Keratinocyte (primary cell): ENCODE data around the gene DGKQ. TPM values are rescaled to one million over a fixed set of nuclear protein-coding genes. Genes with fewer than 3 reads are reported as not detected.

Experiments
- DNase-seq: peaks from one replicate; pipeline ENCODE4 v3.0.0-alpha.2; 2011; ENCODE audit warnings: low read depth, missing footprints, low spot score
- FAIRE-seq: peaks from 2 replicates; lab custom pipeline; 2011; peaks lifted over from hg19 to GRCh38; lab: Jason Lieb, UNC
- H2AFZ ChIP-seq: 2 replicates; pipeline ENCODE4 v1.6.0; 2012; ENCODE audit warnings: low read length, control low read depth, inconsistent platforms; ENCODE audit not compliant: control insufficient read depth
- H3K27ac ChIP-seq: 2 replicates; pipeline ENCODE4 v1.5.1; 2011; ENCODE audit warnings: low read length; ENCODE audit not compliant: control insufficient read depth, insufficient read depth
- H3K27me3 ChIP-seq: 3 replicates; pipeline ENCODE4 v1.6.0; 2011; ENCODE audit warnings: low read length; ENCODE audit not compliant: control insufficient read depth, insufficient read depth; ENCODE audit errors: extremely low read depth
- H3K36me3 ChIP-seq, 2 experiments: 2 replicates in 1 of 2; 3 replicates in 1 of 2; pipeline ENCODE4 v1.5.1; 2011; ENCODE audit warnings: low read length in 2 of 2, mild to moderate bottlenecking in 1 of 2; ENCODE audit not compliant: control insufficient read depth in 2 of 2, insufficient read depth in 2 of 2; ENCODE audit errors: extremely low read depth in 1 of 2
- H3K4me1 ChIP-seq: 3 replicates; pipeline ENCODE4 v1.5.1; 2011; ENCODE audit warnings: low read length; ENCODE audit not compliant: control insufficient read depth, insufficient read depth; ENCODE audit errors: extremely low read depth
- H3K4me2 ChIP-seq: 3 replicates; pipeline ENCODE4 v1.6.0; 2011; ENCODE audit warnings: low read depth, low read length; ENCODE audit not compliant: control insufficient read depth, insufficient read depth; ENCODE audit errors: extremely low read depth
- H3K4me3 ChIP-seq, 3 experiments: fragments of 200-600 bp in 1 of 3; sonication (generic) in 1 of 3; 2 replicates in 2 of 3; 3 replicates in 1 of 3; pipeline ENCODE4 v1.5.1; 2011 to 2016; ENCODE audit warnings: low read length in 3 of 3, mild to moderate bottlenecking in 3 of 3, control low read depth in 2 of 3, inconsistent platforms in 1 of 3, low read depth in 1 of 3, mixed read lengths in 1 of 3, mixed run types in 1 of 3, moderate library complexity in 1 of 3; ENCODE audit not compliant: control insufficient read depth in 2 of 3, insufficient read depth in 2 of 3; ENCODE audit errors: extremely low read depth in 1 of 3
- H3K79me2 ChIP-seq: 2 replicates; pipeline ENCODE4 v1.6.0; 2012; ENCODE audit warnings: low read length; ENCODE audit not compliant: control insufficient read depth, insufficient read depth
- H3K9ac ChIP-seq: 3 replicates; pipeline ENCODE4 v1.6.0; 2011; ENCODE audit warnings: low read length; ENCODE audit not compliant: control insufficient read depth, insufficient read depth; ENCODE audit errors: extremely low read depth
- H3K9me1 ChIP-seq: 3 replicates; pipeline ENCODE4 v1.6.0; 2011; ENCODE audit warnings: low read length; ENCODE audit not compliant: control insufficient read depth, insufficient read depth; ENCODE audit errors: extremely low read depth
- H3K9me3 ChIP-seq: 2 replicates; pipeline ENCODE4 v1.5.1; 2012; ENCODE audit warnings: low read depth, low read length; ENCODE audit not compliant: control insufficient read depth
- H4K20me1 ChIP-seq: 3 replicates; pipeline ENCODE4 v1.6.0; 2011; ENCODE audit warnings: low read length; ENCODE audit not compliant: control insufficient read depth, insufficient read depth; ENCODE audit errors: extremely low read depth
- CTCF ChIP-seq, 3 experiments: IDR thresholded peaks in 1 of 3; conservative IDR thresholded peaks in 1 of 3; optimal IDR thresholded peaks in 1 of 3; 2 replicates in 2 of 3; 3 replicates in 1 of 3; pipeline versions ENCODE3 to v1.5.1; 2011; ENCODE audit warnings: low read length in 3 of 3, mild to moderate bottlenecking in 3 of 3, moderate library complexity in 2 of 3, control low read depth in 1 of 3, inconsistent platforms in 1 of 3; ENCODE audit not compliant: insufficient read depth in 2 of 3; ENCODE audit errors: extremely low read depth in 1 of 3
- EZH2 ChIP-seq: IDR thresholded peaks from one replicate; pipeline ENCODE4 v1.6.1; 2012; ENCODE audit warnings: inconsistent platforms, mild to moderate bottlenecking, low read length, moderate library complexity
- dilution Hi-C: fragments of 300-500 bp; cut with MboI; formaldehyde crosslinking; loops from one replicate; pipeline ENCODE4 v1.7.0; 2020; ENCODE audit warnings: low sequenced_read_pairs; ENCODE audit not compliant: extremely low pct_ligation_motif_present
- polyA plus RNA-seq, 5 experiments: library from polyadenylated mRNA; depleted of rRNA in 3 of 5; stranded (reverse) in 3 of 5; stranded (forward) in 1 of 5; unstranded in 1 of 5; fragments of >200 nt; gene quantifications; 1 replicate in 1 of 5; 2 replicates in 3 of 5; 3 replicates in 1 of 5; pipeline versions ENCODE4 v1.2.1 to v1.2.3, GENCODE V29; 2011 to 2012; ENCODE audit warnings: missing spikeins in 2 of 5, low read depth in 1 of 5, low replicate concordance in 1 of 5

DGKQ gene
- polyA plus RNA-seq, 1 donor (not counting 4 experiments of a cell fraction or from before 2014, with no cell fraction given), result 5.3 TPM

GRCh38 chr4:998096-998691 is 24.8 kb upstream of the DGKQ start:
- Histone ChIP-seq H3K4me3 (no peak overlapping the region), H3K79me2 (no peaks in the 10 kb centered on the region), H3K9me1 (no peaks in the 10 kb centered on the region), H3K27ac (no peak overlapping the region), H3K4me1 (no peaks in the 10 kb centered on the region), H3K9me3 (no peaks in the 10 kb centered on the region), H2AFZ (no peak overlapping the region), H3K4me2 (no peak overlapping the region), H3K9ac (no peak overlapping the region), H3K27me3 (peaks cover 69% of the 10 kb centered on the region), H4K20me1 (no peaks in the 10 kb centered on the region), H3K36me3 (no peaks in the 10 kb centered on the region)
- no peak for FAIRE-seq
- DNase-seq, result no peak
- TF ChIP-seq CTCF (optimal IDR thresholded peaks at IDR 0.05 in 1 of 3, IDR thresholded peaks at IDR 0.05 in 1 of 3, conservative IDR thresholded peaks at IDR 0.05 in 1 of 3; ENCODE audit: extremely low read depth in 1 of 3, insufficient read depth in 2 of 3, low read length in 3 of 3) (no peak), EZH2 (peak; percentile 14)
- dilution Hi-C loops, result no loop called here

GRCh38 chr4:997375-998071 is 24.2 kb upstream of the DGKQ start:
- Histone ChIP-seq H3K27ac (no peak overlapping the region), H3K4me1 (no peaks in the 10 kb centered on the region), H3K4me3 (no peak overlapping the region), H3K27me3 (peaks cover 64% of the 10 kb centered on the region), H3K36me3 (no peaks in the 10 kb centered on the region), H4K20me1 (no peaks in the 10 kb centered on the region), H3K9me1 (no peaks in the 10 kb centered on the region), H2AFZ (no peak overlapping the region), H3K79me2 (no peaks in the 10 kb centered on the region), H3K9me3 (no peaks in the 10 kb centered on the region), H3K4me2 (no peak overlapping the region), H3K9ac (no peak overlapping the region)
- dilution Hi-C loops, result no loop called here
- TF ChIP-seq CTCF (optimal IDR thresholded peaks at IDR 0.05 in 1 of 3, IDR thresholded peaks at IDR 0.05 in 1 of 3, conservative IDR thresholded peaks at IDR 0.05 in 1 of 3; ENCODE audit: extremely low read depth in 1 of 3, insufficient read depth in 2 of 3, low read length in 3 of 3) (no peak), EZH2 (peak; percentile 68)
- DNase-seq (no peak), FAIRE-seq (no peak)
